HepG2 (cell line): ENCODE results near the gene CASD1. TPM values are rescaled to one million over a fixed set of nuclear protein-coding genes. Genes with fewer than 3 reads are reported as not detected.

Experiments used
- ARID3A ChIP-seq: IDR thresholded peaks from 2 replicates; pipeline ENCODE4 v1.6.1; 2012; ENCODE audit warnings: low read depth, low read length, improper control_type of control experiment
- ATF4 ChIP-seq, 2 experiments: fragments of 450-650 bp in 1 of 2; sonication (generic) in 1 of 2; formaldehyde crosslinking; IDR thresholded peaks; 2 replicates each; pipeline versions ENCODE4 v1.5.0 to v1.8.0; 2020 to 2022; ENCODE audit warnings: mild to moderate bottlenecking in 1 of 2, missing genetic modification reagents in 1 of 2
- CBFB ChIP-seq: sonication (generic); formaldehyde crosslinking; IDR thresholded peaks from 2 replicates; pipeline ENCODE4 v1.4.0; 2020; ENCODE audit warnings: missing genetic modification reagents
- CEBPB ChIP-seq: IDR thresholded peaks from 2 replicates; pipeline ENCODE4 v1.6.1; 2011; ENCODE audit warnings: low read depth, low read length, improper control_type of control experiment, borderline replicate concordance
- DNMT3B ChIP-seq: conservative IDR thresholded peaks from 2 replicates; pipeline ENCODE4 v1.6.1; 2016; ENCODE audit warnings: missing biosample characterization, control low read depth
- ELF3 ChIP-seq: IDR thresholded peaks from 2 replicates; pipeline ENCODE4 v1.6.1; 2016; ENCODE audit warnings: missing genetic modification reagents, missing compliant biosample characterization
- FOSL1 ChIP-seq: sonication (generic); formaldehyde crosslinking; IDR thresholded peaks from 2 replicates; pipeline ENCODE4 v1.9.0; 2021; ENCODE audit warnings: missing genetic modification reagents, borderline replicate concordance
- FOXA1 ChIP-seq, 2 experiments: fragments of 450-650 bp in 1 of 2; sonication (generic) in 1 of 2; formaldehyde crosslinking in 1 of 2; IDR thresholded peaks; 2 replicates each; pipeline versions ENCODE4 v1.4.0 to v1.6.1; 2016 to 2020; ENCODE audit warnings: missing genetic modification reagents in 1 of 2
- GABPA ChIP-seq, 2 experiments: IDR thresholded peaks; 2 replicates each; pipeline ENCODE4 v1.6.1; 2011 to 2016; ENCODE audit warnings: low read depth in 2 of 2, low read length in 1 of 2, missing biosample characterization in 1 of 2, missing genetic modification characterization in 1 of 2
- GATAD2A ChIP-seq: IDR thresholded peaks from 2 replicates; pipeline ENCODE4 v1.6.1; 2016
- HNF4A ChIP-seq: sonication (generic); formaldehyde crosslinking; IDR thresholded peaks from 2 replicates; pipeline ENCODE4 v1.4.0; 2020; ENCODE audit warnings: missing genetic modification reagents
- IRF2 ChIP-seq: IDR thresholded peaks from 2 replicates; pipeline ENCODE4 v1.6.1; 2018; ENCODE audit warnings: missing genetic modification reagents, missing compliant biosample characterization
- MATR3 ChIP-seq: sonication (generic); formaldehyde crosslinking; IDR thresholded peaks from 2 replicates; pipeline ENCODE4 v1.4.0; 2020; ENCODE audit warnings: missing genetic modification reagents
- MED1 ChIP-seq: sonication (generic); formaldehyde crosslinking; IDR thresholded peaks from 2 replicates; pipeline ENCODE4 v1.4.0; 2020; ENCODE audit warnings: missing genetic modification reagents
- NCOA5 ChIP-seq: sonication (generic); formaldehyde crosslinking; IDR thresholded peaks from 2 replicates; pipeline ENCODE4 v1.4.0; 2020; ENCODE audit warnings: missing genetic modification reagents
- NFIC ChIP-seq: IDR thresholded peaks from 2 replicates; pipeline ENCODE4 v1.6.1; 2012; ENCODE audit warnings: mild to moderate bottlenecking, low read length, inconsistent platforms
- NR1H2 ChIP-seq: sonication (generic); formaldehyde crosslinking; IDR thresholded peaks from 2 replicates; pipeline ENCODE4 v1.8.1; 2022; ENCODE audit warnings: low read depth, missing genetic modification reagents, borderline replicate concordance
- NR2F6 ChIP-seq, 2 experiments: IDR thresholded peaks; 2 replicates each; pipeline ENCODE4 v1.6.1; 2016; ENCODE audit warnings: antibody characterized with exemption in 1 of 2, mild to moderate bottlenecking in 1 of 2
- RCOR2 ChIP-seq: IDR thresholded peaks from 2 replicates; pipeline ENCODE4 v1.6.1; 2016; ENCODE audit warnings: missing biosample characterization, missing genetic modification reagents
- SIX1 ChIP-seq: sonication (generic); formaldehyde crosslinking; IDR thresholded peaks from 2 replicates; pipeline ENCODE4 v1.4.0; 2020; ENCODE audit warnings: missing genetic modification reagents, borderline replicate concordance
- SMAD3 ChIP-seq: sonication (generic); formaldehyde crosslinking; IDR thresholded peaks from 2 replicates; pipeline ENCODE4 v1.4.0; 2020; ENCODE audit warnings: missing genetic modification reagents
- SMC3 ChIP-seq: IDR thresholded peaks from 2 replicates; pipeline ENCODE4 v1.6.1; 2011; ENCODE audit warnings: low read length, improper control_type of control experiment
- THAP11 ChIP-seq: IDR thresholded peaks from 2 replicates; pipeline ENCODE4 v1.6.1; 2016; ENCODE audit warnings: missing biosample characterization, missing genetic modification reagents
- THAP9 ChIP-seq: sonication (generic); formaldehyde crosslinking; IDR thresholded peaks from 2 replicates; pipeline ENCODE4; 2020; ENCODE audit warnings: missing genetic modification reagents, mild to moderate bottlenecking, borderline replicate concordance
- TRIM24 ChIP-seq: sonication (generic); formaldehyde crosslinking; IDR thresholded peaks from 2 replicates; pipeline ENCODE4 v1.8.0; 2022; ENCODE audit warnings: mild to moderate bottlenecking, missing genetic modification reagents
- ZKSCAN8 ChIP-seq: IDR thresholded peaks from 2 replicates; pipeline ENCODE4 v1.6.1; 2016; ENCODE audit warnings: borderline replicate concordance, missing genetic modification reagents, missing compliant biosample characterization
- ZMYM4 ChIP-seq: sonication (generic); formaldehyde crosslinking; IDR thresholded peaks from 2 replicates; pipeline ENCODE4 v1.8.1; 2023; ENCODE audit warnings: mild to moderate bottlenecking, missing genetic modification reagents
- ZNF746 ChIP-seq: sonication (generic); formaldehyde crosslinking; IDR thresholded peaks from 2 replicates; pipeline ENCODE4 v1.8.0; 2022; ENCODE audit warnings: mild to moderate bottlenecking, missing genetic modification reagents
- polyA plus RNA-seq, 8 experiments: library from polyadenylated mRNA; depleted of rRNA in 3 of 8; stranded (reverse) in 7 of 8; unstranded in 1 of 8; fragments of >200 nt; fragmentation: Illumina TruSeq in 4 of 8; extraction: Trizol in 4 of 8; gene quantifications; 2 replicates each; pipeline versions ENCODE4 v1.2.1 to v1.2.3, GENCODE V29; 2011 to 2016; ENCODE audit warnings: low read depth in 4 of 8, missing spikeins in 1 of 8, mixed read lengths in 1 of 8; ENCODE audit not compliant: insufficient read depth in 1 of 8
- total RNA-seq, 5 experiments: library from RNA; depleted of rRNA; stranded (reverse); fragments of >200 nt; fragmentation: Illumina TruSeq; extraction: Trizol; gene quantifications; 2 replicates each; pipeline ENCODE4 v1.2.3, GENCODE V29; 2016; ENCODE audit warnings: low read depth in 1 of 5

Gene CASD1
- total and polyA plus RNA-seq, 2 of the 13 experiments (the other 11 are each of a cell fraction or from before 2014, with no cell fraction given) = 22.9 to 32.6 TPM

GRCh38 chr7:94580601-94581000 is 71.0 kb downstream of the CASD1 start (continued):
- TF ChIP-seq IRF2 (peak; percentile 74), THAP9 (no peak), ZKSCAN8 (peak; percentile 60; the same call in 1 of the 2 replicates), GABPA (IDR thresholded peaks at IDR 0.05; ENCODE audit: low read depth, low read length) (no peak), GABPA (CRISPR knock-in tag; IDR thresholded peaks at IDR 0.05; ENCODE audit: low read depth) (no peak), THAP11 (peak; percentile 71), FOXA1 (IDR thresholded peaks at IDR 0.05) (peak; percentile 36; the same call in 1 of the 2 replicates), FOXA1 (CRISPR knock-in tag; IDR thresholded peaks at IDR 0.05) (peak; percentile 88), ATF4 (CRISPR knock-in tag; IDR thresholded peaks at IDR 0.05) (peak in 1 of 2 experiments; percentile 79; a peak in 2 of 4 replicates), NFIC (peak; percentile 79), CEBPB (peak; percentile 95), HNF4A (peak; percentile 84), SMAD3 (CRISPR knock-in tag) (peak; percentile 61), ZMYM4 (CRISPR knock-in tag) (peak; percentile 84), NCOA5 (CRISPR knock-in tag) (no peak), NR2F6 (IDR thresholded peaks at IDR 0.05) (peak; percentile 69; the same call in 1 of the 2 replicates), NR2F6 (CRISPR knock-in tag; IDR thresholded peaks at IDR 0.05) (peak; percentile 67; the same call in 1 of the 2 replicates), CBFB (CRISPR knock-in tag) (peak; percentile 54; the same call in 1 of the 2 replicates), SMC3 (0 out of 2 replicates have a peak, but pooled peaks have one; percentile 18), MED1 (CRISPR knock-in tag) (peak; percentile 84), DNMT3B (CRISPR knock-in tag) (peak; percentile 61; the same call in 1 of the 2 replicates), ARID3A (peak; percentile 79), TRIM24 (0 out of 2 replicates have a peak, but pooled peaks have one; percentile 51), FOSL1 (CRISPR knock-in tag) (peak; percentile 53; the same call in 1 of the 2 replicates), NR1H2 (CRISPR knock-in tag) (no peak), ZNF746 (CRISPR knock-in tag) (no peak), RCOR2 (CRISPR knock-in tag) (peak; percentile 90), ELF3 (CRISPR knock-in tag) (peak; percentile 31; the same call in 1 of the 2 replicates), GATAD2A (CRISPR knock-in tag) (peak; percentile 94), MATR3 (CRISPR knock-in tag) (no peak), SIX1 (CRISPR knock-in tag) (peak; percentile 95)
